Measurements from ENCODE around the gene NOX3.

Gene NOX3

GRCh38 chr6:155347800-155348199 is 107.8 kb downstream of the NOX3 start (continued):
- TF ChIP-seq ZNF565 (CRISPR knock-in tag; conservative IDR thresholded peaks at IDR 0.05; ENCODE audit: low read depth) (no peak), TSHZ2 (CRISPR knock-in tag; IDR thresholded peaks at IDR 0.05) (no peak)

GRCh38 chr6:155346957-155347356 is 108.7 kb downstream of the NOX3 start:
- no peak for ATAC-seq
- no peak for TF ChIP-seq GLIS3 (CRISPR knock-in tag; IDR thresholded peaks at IDR 0.05)
- TF ChIP-seq ESRRG (CRISPR knock-in tag; IDR thresholded peaks at IDR 0.05) = no peak
- no peak for TF ChIP-seq TSHZ2 (CRISPR knock-in tag; IDR thresholded peaks at IDR 0.05)
- TF ChIP-seq ZNF8 (CRISPR knock-in tag; IDR thresholded peaks at IDR 0.05) = no peak
- TF ChIP-seq BACH2 (CRISPR knock-in tag; IDR thresholded peaks at IDR 0.05; ENCODE audit: borderline replicate concordance) = no peak
- TF ChIP-seq ARNTL (CRISPR knock-in tag; IDR thresholded peaks at IDR 0.05; ENCODE audit: borderline replicate concordance, low read depth) = no peak
- TF ChIP-seq POU6F1 (CRISPR knock-in tag; IDR thresholded peaks at IDR 0.05; ENCODE audit: borderline replicate concordance, low read depth) = no peak

All from SK-N-SH treated with all-trans-retinoic acid at 6 μM for 48 hours (cell line).